Thyroid gland (tissue), 4 donors: Measurements from ENCODE around the gene KRT17.

ENCODE experiments used
- POLR2A ChIP-seq, 2 donors: fragments of 450-650 bp; IDR thresholded peaks; one replicate each; pipeline ENCODE4 v1.6.1; 2017; ENCODE audit warnings: antibody characterized with exemption in 2 of 2, mild to moderate bottlenecking in 2 of 2, moderate library complexity in 1 of 2
- TF ChIP-seq, protein P1 (sequence below), 6 experiments: fragments of 200-600 bp in 3 of 6; fragments of 450-650 bp in 3 of 6; sonication (generic) in 3 of 6; IDR thresholded peaks; one replicate each; pipeline ENCODE4 v1.5.1; 2016 to 2019; ENCODE audit warnings: antibody characterized with exemption in 6 of 6, mild to moderate bottlenecking in 2 of 6, inconsistent platforms in 1 of 6, moderate library complexity in 1 of 6

DNA sequence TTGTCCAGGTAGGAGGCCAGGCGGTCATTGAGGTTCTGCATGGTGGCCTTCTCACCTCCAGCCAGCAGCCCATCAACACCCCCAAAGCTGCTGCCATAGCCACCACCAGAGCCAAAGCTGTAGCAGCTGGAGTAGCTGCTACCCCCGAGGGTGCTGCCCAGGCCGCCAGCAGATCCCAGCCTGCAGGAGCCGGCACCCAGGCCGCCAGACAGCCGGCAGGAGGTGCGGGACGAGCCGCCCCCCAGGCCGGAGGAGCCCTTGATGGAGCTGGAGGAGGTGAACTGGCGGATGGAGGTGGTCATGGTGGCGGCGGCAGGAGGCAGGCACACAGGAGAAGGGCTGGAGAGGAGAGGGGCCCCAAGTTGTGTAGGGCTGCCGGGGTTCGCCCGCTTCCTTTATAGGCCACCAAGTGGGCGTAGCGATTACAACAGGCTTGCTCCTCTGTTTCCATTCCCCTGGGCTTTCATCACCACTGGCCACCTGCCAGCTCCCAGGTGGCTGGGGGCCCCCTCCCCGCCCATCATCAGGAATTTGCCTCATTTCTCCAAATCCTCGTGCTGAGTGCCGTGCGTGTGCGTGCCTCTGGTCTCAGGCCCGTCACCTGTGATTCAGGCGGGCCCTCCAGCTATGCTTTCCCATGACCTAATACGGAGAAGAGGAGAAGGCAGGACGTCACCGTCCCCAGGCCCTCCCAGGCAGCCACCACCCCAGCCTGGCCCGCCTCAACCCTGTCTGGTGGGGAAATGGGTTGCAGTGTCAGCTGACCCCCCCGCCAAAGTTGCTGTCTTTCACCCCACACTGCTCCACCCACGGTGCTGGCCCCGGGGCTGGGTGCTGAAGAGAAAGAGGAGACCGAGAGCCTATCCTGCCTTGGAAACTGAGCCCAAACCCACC, at the start of gene KRT17:
- TF ChIP-seq, protein P1, sequence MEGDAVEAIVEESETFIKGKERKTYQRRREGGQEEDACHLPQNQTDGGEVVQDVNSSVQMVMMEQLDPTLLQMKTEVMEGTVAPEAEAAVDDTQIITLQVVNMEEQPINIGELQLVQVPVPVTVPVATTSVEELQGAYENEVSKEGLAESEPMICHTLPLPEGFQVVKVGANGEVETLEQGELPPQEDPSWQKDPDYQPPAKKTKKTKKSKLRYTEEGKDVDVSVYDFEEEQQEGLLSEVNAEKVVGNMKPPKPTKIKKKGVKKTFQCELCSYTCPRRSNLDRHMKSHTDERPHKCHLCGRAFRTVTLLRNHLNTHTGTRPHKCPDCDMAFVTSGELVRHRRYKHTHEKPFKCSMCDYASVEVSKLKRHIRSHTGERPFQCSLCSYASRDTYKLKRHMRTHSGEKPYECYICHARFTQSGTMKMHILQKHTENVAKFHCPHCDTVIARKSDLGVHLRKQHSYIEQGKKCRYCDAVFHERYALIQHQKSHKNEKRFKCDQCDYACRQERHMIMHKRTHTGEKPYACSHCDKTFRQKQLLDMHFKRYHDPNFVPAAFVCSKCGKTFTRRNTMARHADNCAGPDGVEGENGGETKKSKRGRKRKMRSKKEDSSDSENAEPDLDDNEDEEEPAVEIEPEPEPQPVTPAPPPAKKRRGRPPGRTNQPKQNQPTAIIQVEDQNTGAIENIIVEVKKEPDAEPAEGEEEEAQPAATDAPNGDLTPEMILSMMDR (IDR thresholded peaks at IDR 0.05): no peak
- no peak for TF ChIP-seq POLR2A (IDR thresholded peaks at IDR 0.05)
